Dendritic cell treated with granulocyte-macrophage colony-stimulating factor and Interleukin-4, amounts not matched to agents 40 ng/mL and 50 ng/mL, for 4 days (primary cell): ENCODE results near the gene PAXIP1.

ENCODE experiments used
- H3K27ac Mint-ChIP-seq: one replicate; pipeline ENCODE4 v1.8.0; 2022; ENCODE audit warnings: mild to moderate bottlenecking, mixed read lengths
- H3K27me3 Mint-ChIP-seq: one replicate; pipeline ENCODE4 v1.8.0; 2022; ENCODE audit warnings: mild to moderate bottlenecking, mixed read lengths
- H3K36me3 Mint-ChIP-seq: one replicate; pipeline ENCODE4 v1.8.0; 2022; ENCODE audit warnings: low read depth, mixed read lengths
- H3K4me1 Mint-ChIP-seq: one replicate; pipeline ENCODE4 v1.8.0; 2022; ENCODE audit warnings: low read depth, mixed read lengths
- H3K4me3 Mint-ChIP-seq: one replicate; pipeline ENCODE4 v1.8.0; 2022; ENCODE audit warnings: mild to moderate bottlenecking, moderate library complexity, mixed read lengths
- H3K9me3 Mint-ChIP-seq: one replicate; pipeline ENCODE4 v1.8.0; 2022; ENCODE audit warnings: mixed read lengths
- intact Hi-C: fragments of 100-400 bp; cut with micrococcal nuclease; formaldehyde crosslinking; loops from one replicate; pipeline ENCODE4 v1.15.0; 2022

The PAXIP1 gene

DNA sequence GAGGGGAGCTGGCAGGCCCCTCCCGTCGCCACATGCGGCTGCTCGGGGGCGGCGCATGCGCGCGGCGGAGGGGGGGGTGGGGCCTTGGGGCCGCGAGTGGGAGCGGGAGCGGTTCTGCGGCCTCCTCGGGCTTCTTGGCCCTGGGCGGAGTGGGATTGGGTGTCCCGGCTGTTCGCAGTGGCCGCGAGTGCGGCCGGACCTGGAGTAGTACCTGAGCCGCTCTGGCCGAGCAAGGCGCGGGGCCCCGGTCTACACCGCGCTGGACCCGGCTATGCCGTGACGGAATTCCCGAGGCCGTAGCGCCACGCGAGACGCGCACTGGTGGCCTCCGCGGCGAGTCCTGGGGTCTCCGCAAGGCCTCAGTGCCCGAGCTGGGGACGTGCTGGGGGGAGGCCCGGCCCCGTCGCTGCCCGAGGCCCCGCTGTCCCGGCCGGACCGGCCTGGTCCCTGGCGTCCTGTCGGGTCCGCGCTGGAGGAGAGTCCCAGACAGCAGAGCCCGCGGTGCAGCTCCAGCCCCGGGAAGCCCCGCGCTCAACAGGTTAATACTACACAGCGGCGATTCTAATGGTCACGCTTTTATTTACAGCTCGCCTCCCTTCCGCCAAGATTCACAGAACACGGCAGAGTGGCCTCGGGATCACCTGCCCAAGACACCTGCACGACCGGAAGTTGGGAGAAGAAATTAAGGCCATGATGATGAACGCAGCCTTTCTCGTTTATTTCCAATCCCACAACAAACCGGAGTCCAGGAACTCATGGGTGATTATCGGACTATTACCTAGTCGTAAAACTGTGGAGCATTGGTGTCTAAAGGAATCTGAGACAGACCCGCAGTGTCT is 671 bp upstream of the PAXIP1 start:
- peak overlapping the region; percentile 81 for H3K4me3 Mint-ChIP-seq
- H3K27me3 Mint-ChIP-seq = no peaks in the 10 kb centered on the region
- H3K36me3 Mint-ChIP-seq = no peaks in the 10 kb centered on the region
- intact Hi-C loops = loop anchor here (2.0 to 10.0 kb wide), 3 partner anchors 75 to 299 kb away; no protein-coding TSS in a partner anchor
- H3K4me1 Mint-ChIP-seq = peaks cover 9% of the 10 kb centered on the region
- peak overlapping the region; percentile 68 for H3K27ac Mint-ChIP-seq
- H3K9me3 Mint-ChIP-seq = no peaks in the 10 kb centered on the region

DNA sequence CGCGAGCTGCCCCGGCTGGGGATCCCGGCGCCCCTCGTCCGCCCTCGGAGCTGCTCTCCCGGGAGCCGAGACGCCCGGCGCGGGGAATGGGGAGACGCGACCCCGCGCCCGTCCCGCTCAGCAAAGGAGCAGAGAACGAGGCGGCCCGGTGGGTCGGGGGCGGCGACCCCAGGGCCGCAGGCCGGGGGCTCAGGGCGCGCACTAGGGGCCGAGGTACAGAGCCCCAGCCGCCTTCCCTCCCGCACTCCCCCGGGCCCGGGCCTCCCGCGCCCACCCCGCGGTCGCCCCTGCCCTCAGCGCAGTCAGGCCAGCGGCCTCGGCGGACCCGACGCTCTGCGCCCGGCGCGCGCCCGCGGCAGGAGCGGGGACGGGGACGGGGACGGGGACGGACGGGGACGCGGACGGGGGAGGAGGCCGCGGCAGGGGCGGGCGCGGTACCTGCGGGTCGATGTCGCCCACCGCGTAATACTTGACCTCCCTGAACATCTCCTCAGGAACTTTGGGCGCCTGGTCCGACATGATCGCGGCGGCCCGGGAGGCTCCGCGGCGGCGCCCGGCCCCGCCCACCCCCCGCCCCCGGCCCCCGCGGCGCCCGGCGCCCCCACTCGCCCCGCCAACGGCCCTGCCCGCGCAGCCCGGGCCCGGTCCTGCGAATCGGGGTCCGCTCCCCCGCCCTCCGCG is 373 bp downstream of the PAXIP1 start:
- H3K9me3 Mint-ChIP-seq = no peaks in the 10 kb centered on the region
- H3K4me3 Mint-ChIP-seq = peak overlapping the region; percentile 57
- intact Hi-C loops = loop anchor here (2.0 to 10.0 kb wide), 3 partner anchors 74 to 300 kb away; no protein-coding TSS in a partner anchor
- H3K36me3 Mint-ChIP-seq = peaks cover 7% of the 10 kb centered on the region
- H3K27ac Mint-ChIP-seq = peak overlapping the region; percentile 68
- H3K4me1 Mint-ChIP-seq = peaks cover 9% of the 10 kb centered on the region
- no peaks in the 10 kb centered on the region for H3K27me3 Mint-ChIP-seq

DNA sequence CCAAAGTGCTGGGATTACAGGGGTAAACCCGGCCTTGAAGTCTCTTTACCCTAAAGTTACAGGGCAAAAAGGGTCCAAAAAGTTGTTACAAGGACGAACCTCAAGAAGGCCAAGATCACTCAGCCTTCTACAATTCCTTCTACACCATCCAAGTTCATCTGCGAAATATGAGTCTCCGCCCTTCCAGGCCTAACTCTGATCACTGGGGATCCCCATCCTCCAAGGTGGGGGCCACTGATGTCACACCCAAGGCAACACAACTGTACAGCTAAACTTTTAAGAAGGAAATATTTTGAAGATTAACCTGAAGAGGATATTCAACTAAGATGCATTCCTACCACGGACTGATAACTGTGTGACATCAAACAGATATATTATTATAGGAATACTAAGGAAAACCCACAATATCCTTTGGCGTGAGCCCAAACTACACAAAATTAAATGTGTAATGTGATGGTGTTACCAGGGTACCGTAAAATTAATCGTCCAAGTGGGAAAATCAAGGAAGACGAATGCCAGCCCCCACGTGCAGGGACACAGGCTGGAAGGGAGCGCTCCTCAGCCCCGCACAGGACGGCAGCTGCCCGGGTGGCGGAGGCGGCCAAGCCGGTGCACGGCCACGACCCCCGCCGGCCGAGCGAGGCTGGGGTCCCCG is 1.0 kb downstream of the PAXIP1 start:
- peaks cover 14% of the 10 kb centered on the region for H3K36me3 Mint-ChIP-seq
- H3K4me1 Mint-ChIP-seq = peaks cover 9% of the 10 kb centered on the region
- no peaks in the 10 kb centered on the region for H3K27me3 Mint-ChIP-seq
- H3K27ac Mint-ChIP-seq = no peak overlapping the region
- H3K9me3 Mint-ChIP-seq = no peaks in the 10 kb centered on the region
- peak overlapping the region; percentile 65 for H3K4me3 Mint-ChIP-seq
- intact Hi-C loops = loop anchor here (2.0 to 10.0 kb wide), 3 partner anchors 73 to 300 kb away; no protein-coding TSS in a partner anchor

DNA sequence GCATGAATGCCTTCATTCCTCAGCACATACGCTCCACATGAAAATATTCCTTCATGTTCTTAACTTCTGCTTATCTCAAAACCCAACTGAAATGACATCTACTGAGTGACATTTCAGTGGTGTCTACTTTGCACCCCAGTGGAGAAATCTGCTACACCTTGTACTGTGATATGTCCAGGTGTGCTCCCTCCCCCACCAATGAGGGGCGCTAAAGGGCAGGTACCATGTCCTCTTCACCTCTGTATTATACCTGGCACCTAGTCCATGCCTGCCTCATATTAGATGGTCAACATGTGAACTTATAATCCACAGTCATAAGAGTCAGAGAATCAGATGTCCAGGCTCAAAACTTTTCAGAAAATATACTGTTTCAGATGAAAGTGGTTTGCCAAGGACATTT is 2.1 kb downstream of the PAXIP1 start:
- no peaks in the 10 kb centered on the region for H3K9me3 Mint-ChIP-seq
- H3K27me3 Mint-ChIP-seq = no peaks in the 10 kb centered on the region
- H3K27ac Mint-ChIP-seq = no peak overlapping the region
- no peak overlapping the region for H3K4me3 Mint-ChIP-seq
- intact Hi-C loops = loop anchor here (5.0 to 10.0 kb wide), 2 partner anchors 184 to 302 kb away; no protein-coding TSS in a partner anchor
- H3K4me1 Mint-ChIP-seq = peaks cover 9% of the 10 kb centered on the region
- peaks cover 18% of the 10 kb centered on the region for H3K36me3 Mint-ChIP-seq

DNA sequence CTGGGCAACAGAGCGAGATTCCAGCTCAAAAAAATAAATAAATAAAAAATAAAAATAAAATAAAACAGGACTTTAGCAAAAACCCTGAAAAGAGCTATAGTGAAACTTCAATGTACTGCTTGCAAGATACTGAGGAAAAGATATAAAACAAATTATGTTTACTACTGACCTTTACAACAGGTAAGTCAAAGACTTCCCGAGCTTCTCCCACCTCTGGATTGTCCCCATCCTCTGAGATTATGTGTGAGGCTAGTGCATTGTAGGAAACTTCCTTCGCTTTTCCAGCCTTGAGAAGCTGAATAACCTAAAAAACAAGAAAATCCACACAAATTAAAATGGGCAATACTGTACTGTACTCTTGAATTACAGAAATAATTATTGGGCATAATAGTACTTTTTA is 4.4 kb downstream of the PAXIP1 start:
- Mint-ChIP-seq H3K4me3 (no peak overlapping the region), H3K9me3 (no peaks in the 10 kb centered on the region), H3K4me1 (no peaks in the 10 kb centered on the region), H3K36me3 (peaks cover 30% of the 10 kb centered on the region), H3K27me3 (no peaks in the 10 kb centered on the region), H3K27ac (no peak overlapping the region)
- intact Hi-C loops = no loop called here

DNA sequence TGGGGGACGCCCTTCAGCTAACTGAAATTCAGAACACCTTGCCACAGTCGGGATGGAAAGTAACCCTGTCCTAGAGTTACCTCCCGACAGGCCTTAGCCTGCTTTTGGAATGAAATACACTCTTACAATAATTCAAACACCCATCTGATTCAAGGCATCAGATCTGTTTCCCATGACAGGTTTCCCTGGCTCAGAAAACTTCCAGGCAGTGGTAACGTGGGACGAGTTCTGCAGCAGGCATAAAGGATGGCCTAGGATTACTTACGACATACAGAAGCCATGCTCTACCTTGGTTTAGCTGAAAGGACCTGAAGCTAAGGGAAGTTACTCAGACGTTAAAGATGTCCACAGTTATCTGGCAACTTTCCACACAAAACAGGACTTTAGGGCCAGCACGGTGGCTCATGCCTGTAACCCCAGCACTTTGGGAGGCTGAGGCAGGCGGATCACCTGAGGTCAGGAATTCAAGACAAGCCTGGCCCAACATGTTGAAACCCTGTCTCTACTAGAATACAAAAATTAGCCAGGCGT is 5.0 kb downstream of the PAXIP1 start:
- Mint-ChIP-seq H3K27ac (no peak overlapping the region), H3K4me3 (no peak overlapping the region), H3K4me1 (no peaks in the 10 kb centered on the region), H3K36me3 (peaks cover 36% of the 10 kb centered on the region), H3K27me3 (no peaks in the 10 kb centered on the region), H3K9me3 (no peaks in the 10 kb centered on the region)
- intact Hi-C loops = no loop called here

DNA sequence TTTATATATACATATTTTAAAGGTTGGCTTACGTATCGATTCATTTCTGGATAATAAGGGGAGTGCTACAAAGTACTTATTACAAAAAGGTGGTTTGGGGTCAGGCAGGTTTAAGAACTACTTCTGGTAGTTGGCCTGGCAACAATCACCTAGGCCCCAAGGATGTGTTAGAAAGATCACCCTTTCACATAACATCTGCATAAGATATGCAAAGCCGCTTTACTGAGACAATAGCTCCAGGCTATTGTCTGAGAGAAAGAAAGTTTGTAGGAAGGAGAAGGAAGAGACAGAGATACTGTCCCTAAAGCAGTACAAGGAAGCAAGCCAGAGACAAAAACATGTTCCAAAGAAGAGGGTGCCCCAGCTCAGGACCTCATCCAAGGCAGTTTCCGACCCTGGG is 6.2 kb downstream of the PAXIP1 start:
- intact Hi-C loops = no loop called here
- no peaks in the 10 kb centered on the region for H3K27me3 Mint-ChIP-seq
- peaks cover 44% of the 10 kb centered on the region for H3K36me3 Mint-ChIP-seq
- H3K4me3 Mint-ChIP-seq = no peak overlapping the region
- no peaks in the 10 kb centered on the region for H3K9me3 Mint-ChIP-seq
- H3K4me1 Mint-ChIP-seq = no peaks in the 10 kb centered on the region
- H3K27ac Mint-ChIP-seq = no peak overlapping the region

DNA sequence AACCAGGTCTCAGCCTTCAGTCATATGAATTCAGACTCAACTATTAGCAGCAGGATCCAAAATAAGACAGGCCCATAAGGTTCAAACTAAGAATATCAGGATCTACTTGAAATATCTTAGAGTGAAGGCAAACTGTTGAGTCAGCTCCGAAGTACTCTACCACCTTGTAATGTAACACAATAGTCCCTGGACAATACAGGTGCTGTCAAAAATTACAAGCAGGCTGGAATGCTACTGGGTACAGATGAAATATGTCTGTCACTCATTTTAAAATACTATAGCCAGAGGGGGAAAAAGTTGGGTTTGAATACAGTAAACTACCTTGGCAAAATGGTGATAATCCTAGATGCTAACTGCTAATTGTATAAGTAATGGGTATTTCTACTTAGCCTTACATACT is 6.8 kb downstream of the PAXIP1 start:
- Mint-ChIP-seq H3K4me3 (no peak overlapping the region), H3K36me3 (peaks cover 44% of the 10 kb centered on the region), H3K27me3 (no peaks in the 10 kb centered on the region), H3K9me3 (no peaks in the 10 kb centered on the region), H3K4me1 (no peaks in the 10 kb centered on the region), H3K27ac (no peak overlapping the region)
- intact Hi-C loops = no loop called here

DNA sequence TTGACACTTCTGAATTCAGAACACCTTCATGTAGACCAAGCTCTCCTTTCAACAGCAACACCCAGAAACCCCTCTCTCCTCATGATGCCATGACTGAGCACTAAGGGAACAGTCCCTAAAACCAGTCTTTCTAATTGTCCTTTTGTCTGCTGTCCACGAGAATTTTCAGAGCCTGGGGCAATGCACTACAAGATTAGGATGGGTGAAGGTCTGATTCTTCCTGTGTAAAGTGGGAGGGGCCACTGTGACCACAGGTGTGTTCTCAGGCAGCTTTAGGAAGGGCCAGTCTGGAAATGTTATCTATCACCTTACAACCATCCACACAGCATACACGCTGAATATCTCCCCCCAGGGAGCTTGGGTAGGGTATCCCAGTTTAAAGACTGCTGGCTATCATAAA is 7.9 kb downstream of the PAXIP1 start:
- H3K27me3 Mint-ChIP-seq = no peaks in the 10 kb centered on the region
- H3K36me3 Mint-ChIP-seq = peaks cover 44% of the 10 kb centered on the region
- no peak overlapping the region for H3K4me3 Mint-ChIP-seq
- H3K4me1 Mint-ChIP-seq = no peaks in the 10 kb centered on the region
- intact Hi-C loops = no loop called here
- no peak overlapping the region for H3K27ac Mint-ChIP-seq
- no peaks in the 10 kb centered on the region for H3K9me3 Mint-ChIP-seq

DNA sequence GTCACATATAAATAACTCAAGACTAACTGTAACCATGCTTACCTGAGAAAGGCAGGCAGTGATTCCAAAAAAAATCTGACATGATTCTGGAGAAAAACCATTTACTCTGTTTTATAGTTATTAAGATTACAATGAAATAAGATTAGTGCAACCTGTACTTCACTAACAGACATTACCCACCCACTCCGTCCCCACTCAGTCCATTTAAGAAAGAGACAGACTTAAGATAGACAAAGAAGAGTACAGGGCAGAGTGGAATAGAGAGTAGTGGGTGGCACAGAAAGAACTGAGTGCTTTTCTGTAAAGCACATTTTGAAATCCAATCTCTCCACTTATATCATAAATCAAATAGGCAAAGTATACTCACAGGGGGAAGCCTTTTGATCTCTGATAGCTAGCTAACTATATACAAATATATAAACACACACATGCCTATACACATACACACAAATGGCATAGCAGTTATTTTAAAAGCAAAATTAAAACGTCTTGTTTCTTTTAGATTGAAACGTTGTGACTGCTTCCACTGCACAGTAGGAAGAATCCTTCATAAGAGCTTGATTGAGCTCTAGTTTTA is 11.9 kb downstream of the PAXIP1 start:
- Mint-ChIP-seq H3K9me3 (no peaks in the 10 kb centered on the region), H3K4me3 (no peak overlapping the region), H3K27ac (no peak overlapping the region), H3K27me3 (no peaks in the 10 kb centered on the region), H3K36me3 (peaks cover 51% of the 10 kb centered on the region), H3K4me1 (no peaks in the 10 kb centered on the region)
- intact Hi-C loops = no loop called here

DNA sequence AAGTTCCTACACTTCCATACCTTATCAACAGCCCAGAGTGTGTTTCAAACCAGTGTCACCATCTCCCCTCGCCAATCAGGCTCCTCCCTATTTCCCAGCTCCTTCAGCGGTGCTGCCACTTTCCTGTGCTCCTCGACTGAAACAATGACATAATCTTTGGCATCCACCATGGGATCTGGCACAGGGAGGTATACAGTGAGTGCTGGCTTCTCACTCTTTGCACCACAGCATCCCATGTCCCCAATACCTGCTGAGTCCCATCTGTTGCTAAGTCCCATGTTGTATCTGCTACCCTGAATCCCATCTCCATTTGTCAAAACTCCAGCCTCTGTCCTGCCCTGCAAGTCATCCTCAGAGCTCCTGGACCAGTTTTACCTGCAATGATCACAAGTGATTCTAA is 15.4 kb downstream of the PAXIP1 start:
- Mint-ChIP-seq H3K4me3 (no peak overlapping the region), H3K27me3 (no peaks in the 10 kb centered on the region), H3K27ac (no peak overlapping the region)

DNA sequence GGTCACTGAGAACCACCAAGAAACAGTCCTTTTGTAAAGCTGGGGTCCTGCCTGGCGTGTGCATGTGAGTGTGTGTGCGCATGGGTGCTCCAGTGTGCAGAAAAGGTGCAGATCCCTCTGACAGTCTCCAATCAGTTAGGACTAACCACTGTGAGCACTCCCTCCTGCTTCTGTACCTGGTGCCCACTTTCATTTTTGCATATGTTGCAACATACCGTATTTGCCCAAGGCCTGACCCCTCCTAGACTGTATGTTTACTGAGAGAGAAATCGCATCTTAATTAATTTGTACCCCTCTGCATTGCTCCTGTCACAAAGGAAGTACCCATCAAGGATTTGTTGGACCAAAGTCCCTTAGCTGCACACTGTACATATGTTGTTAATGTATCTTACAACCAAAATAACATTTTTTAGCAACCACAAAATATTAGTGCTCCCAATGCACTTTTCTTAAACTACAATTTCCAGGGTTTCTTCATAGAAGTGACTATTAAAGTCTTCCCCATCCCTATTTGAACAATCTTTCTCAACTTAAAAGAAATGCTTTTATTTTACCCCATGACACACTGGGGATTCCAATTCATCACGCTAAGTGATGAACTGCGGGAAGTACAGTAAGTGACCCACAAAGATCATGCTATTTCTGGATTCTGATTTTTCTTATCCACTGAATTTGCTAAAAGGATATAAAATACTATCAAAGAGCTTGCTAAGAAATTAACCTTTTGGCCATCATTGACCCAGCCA is 16.6 kb downstream of the PAXIP1 start:
- intact Hi-C loops = no loop called here
- Mint-ChIP-seq H3K36me3 (peaks cover 36% of the 10 kb centered on the region), H3K4me1 (no peaks in the 10 kb centered on the region), H3K9me3 (no peaks in the 10 kb centered on the region), H3K27me3 (no peaks in the 10 kb centered on the region), H3K27ac (no peak overlapping the region), H3K4me3 (no peak overlapping the region)

More for the DNA sequence above, 15.4 kb downstream of the PAXIP1 start:
- intact Hi-C loops = no loop called here
- Mint-ChIP-seq H3K36me3 (peaks cover 42% of the 10 kb centered on the region), H3K4me1 (no peaks in the 10 kb centered on the region), H3K9me3 (no peaks in the 10 kb centered on the region)

DNA sequence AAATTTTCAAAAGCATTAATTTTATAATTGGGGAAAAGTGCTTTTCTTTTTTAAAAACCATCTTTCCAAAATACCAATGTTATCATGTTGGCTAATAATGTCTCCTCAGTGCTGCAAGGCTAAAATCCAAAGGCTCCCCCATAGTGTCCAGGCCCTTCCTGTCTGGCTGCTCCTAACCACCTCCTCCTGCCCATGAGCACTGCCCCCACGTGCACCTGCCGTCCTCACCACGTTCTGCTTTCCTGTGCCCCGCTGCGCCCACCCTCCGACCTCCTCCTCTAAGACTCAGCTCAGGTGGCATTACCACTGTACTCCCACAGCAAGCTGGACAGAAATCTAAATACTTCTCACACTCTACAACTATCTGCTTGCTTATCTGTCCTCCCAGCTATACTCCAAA is 17.7 kb downstream of the PAXIP1 start:
- H3K4me1 Mint-ChIP-seq = no peaks in the 10 kb centered on the region
- H3K27ac Mint-ChIP-seq = no peak overlapping the region
- intact Hi-C loops = no loop called here
- H3K9me3 Mint-ChIP-seq = no peaks in the 10 kb centered on the region
- peaks cover 46% of the 10 kb centered on the region for H3K36me3 Mint-ChIP-seq
- H3K27me3 Mint-ChIP-seq = no peaks in the 10 kb centered on the region
- no peak overlapping the region for H3K4me3 Mint-ChIP-seq
